Nephron (organoid): ENCODE data around the gene ARHGEF25.

ENCODE experiments used
- H3K27ac Mint-ChIP-seq, 3 experiments: 2 replicates each; pipeline ENCODE4 v1.8.0; 2020; ENCODE audit warnings: mixed read lengths in 3 of 3, mild to moderate bottlenecking in 2 of 3, moderate library complexity in 1 of 3
- H3K27me3 Mint-ChIP-seq: 2 replicates; pipeline ENCODE4 v1.8.0; 2021; ENCODE audit warnings: low read depth, mild to moderate bottlenecking, moderate library complexity, mixed read lengths
- H3K36me3 Mint-ChIP-seq: 2 replicates; pipeline ENCODE4 v1.8.0; 2020; ENCODE audit warnings: low read depth, mixed read lengths
- H3K4me1 Mint-ChIP-seq: 2 replicates; pipeline ENCODE4 v1.8.0; 2020; ENCODE audit warnings: mixed read lengths
- H3K4me3 Mint-ChIP-seq, 3 experiments: 2 replicates each; pipeline ENCODE4 v1.8.0; 2020; ENCODE audit warnings: mild to moderate bottlenecking in 3 of 3, mixed read lengths in 3 of 3, moderate library complexity in 2 of 3
- H3K9me3 Mint-ChIP-seq: 2 replicates; pipeline ENCODE4 v1.8.0; 2020; ENCODE audit warnings: mixed read lengths
- CTCF ChIP-seq, 3 experiments: fragments of 200-600 bp; sonication (generic); IDR thresholded peaks; one replicate each; pipeline ENCODE4 v1.5.0; 2021; ENCODE audit warnings: antibody characterized with exemption in 3 of 3; ENCODE audit not compliant: unreplicated experiment in 3 of 3

Gene ARHGEF25

GRCh38 chr12:57623811-57624390 is 12.7 kb downstream of the ARHGEF25 start:
- Mint-ChIP-seq H3K4me3 (no peak overlapping the region), H3K27ac (no peak overlapping the region), H3K4me1 (peaks cover 24% of the 10 kb centered on the region), H3K27me3 (peaks cover 100% of the 10 kb centered on the region), H3K9me3 (no peaks in the 10 kb centered on the region), H3K36me3 (peaks cover 17% of the 10 kb centered on the region)
- TF ChIP-seq CTCF (IDR thresholded peaks at IDR 0.05; ENCODE audit: unreplicated experiment in 3 of 3): no peak

GRCh38 chr12:57624441-57625220 is 13.4 kb downstream of the ARHGEF25 start:
- H3K4me1 Mint-ChIP-seq: peaks cover 20% of the 10 kb centered on the region
- H3K27me3 Mint-ChIP-seq: peaks cover 100% of the 10 kb centered on the region
- TF ChIP-seq CTCF (IDR thresholded peaks at IDR 0.05; ENCODE audit: unreplicated experiment in 3 of 3): no peak
- H3K27ac Mint-ChIP-seq: no peak overlapping the region
- no peaks in the 10 kb centered on the region for H3K9me3 Mint-ChIP-seq
- H3K36me3 Mint-ChIP-seq: peaks cover 12% of the 10 kb centered on the region
- H3K4me3 Mint-ChIP-seq: no peak overlapping the region

GRCh38 chr12:57625261-57626032 is 14.2 kb downstream of the ARHGEF25 start:
- peaks cover 9% of the 10 kb centered on the region for H3K36me3 Mint-ChIP-seq
- no peak overlapping the region for H3K27ac Mint-ChIP-seq
- H3K9me3 Mint-ChIP-seq: no peaks in the 10 kb centered on the region
- no peak for TF ChIP-seq CTCF (IDR thresholded peaks at IDR 0.05; ENCODE audit: unreplicated experiment in 3 of 3)
- no peak overlapping the region for H3K4me3 Mint-ChIP-seq
- peaks cover 100% of the 10 kb centered on the region for H3K27me3 Mint-ChIP-seq
- H3K4me1 Mint-ChIP-seq: peaks cover 19% of the 10 kb centered on the region

GRCh38 chr12:57626111-57626920 is 15.1 kb downstream of the ARHGEF25 start:
- no peaks in the 10 kb centered on the region for H3K9me3 Mint-ChIP-seq
- H3K36me3 Mint-ChIP-seq: peaks cover 7% of the 10 kb centered on the region
- no peak for TF ChIP-seq CTCF (IDR thresholded peaks at IDR 0.05; ENCODE audit: unreplicated experiment in 3 of 3)
- peak overlapping the region in 1 of 3 experiments; percentile 27 for H3K4me3 Mint-ChIP-seq
- peaks cover 11% of the 10 kb centered on the region for H3K4me1 Mint-ChIP-seq
- H3K27me3 Mint-ChIP-seq: peaks cover 100% of the 10 kb centered on the region
- no peak overlapping the region for H3K27ac Mint-ChIP-seq

GRCh38 chr12:57626921-57627445 is 15.7 kb downstream of the ARHGEF25 start:
- peaks cover 6% of the 10 kb centered on the region for H3K36me3 Mint-ChIP-seq
- peaks cover 100% of the 10 kb centered on the region for H3K27me3 Mint-ChIP-seq
- H3K4me1 Mint-ChIP-seq: peaks cover 8% of the 10 kb centered on the region
- no peak for TF ChIP-seq CTCF (IDR thresholded peaks at IDR 0.05; ENCODE audit: unreplicated experiment in 3 of 3)
- no peak overlapping the region for H3K27ac Mint-ChIP-seq
- no peaks in the 10 kb centered on the region for H3K9me3 Mint-ChIP-seq
- peak overlapping the region in 1 of 3 experiments; percentile 27 for H3K4me3 Mint-ChIP-seq
